PFSK-1 (cell line): Measurements from ENCODE around the gene KDM7A.

Experiments used
- REST ChIP-seq, 2 experiments: IDR thresholded peaks; 2 replicates each; pipeline versions ENCODE4 v1.6.1 to v1.8.0; 2011 to 2012; ENCODE audit warnings: low read depth in 2 of 2, low read length in 2 of 2, control low read depth in 1 of 2, inconsistent platforms in 1 of 2, mild to moderate bottlenecking in 1 of 2, moderate library complexity in 1 of 2; ENCODE audit not compliant: insufficient read depth in 1 of 2
- SIN3A ChIP-seq: IDR thresholded peaks from 2 replicates; pipeline ENCODE4 v1.6.1; 2012; ENCODE audit warnings: mild to moderate bottlenecking, low read length, moderate library complexity, borderline replicate concordance; ENCODE audit not compliant: insufficient read depth

- TF ChIP-seq REST (IDR thresholded peaks at IDR 0.05; ENCODE audit: insufficient read depth in 1 of 2, low read depth in 2 of 2, low read length in 2 of 2) (no peak), SIN3A (no peak)
Observed at GRCh38 chr7:140122965-140123364, 53.8 kb downstream of the KDM7A start.
